ENCODE measurements around the gene UBQLN3. TPM values are rescaled to one million over a fixed set of nuclear protein-coding genes. Genes with fewer than 3 reads are reported as not detected.

The UBQLN3 gene
- total RNA-seq, 2 donors from 2014 or later, result 0.34 TPM; not detected in 1

GRCh38 chr11:5486421-5486820 lies 23.3 kb downstream of the UBQLN3 start:
- H3K4me1 Mint-ChIP-seq, result no peaks in the 10 kb centered on the region
- H3K27me3 Mint-ChIP-seq, result peaks cover 4% of the 10 kb centered on the region
- ATAC-seq (replicated peaks), result peak; percentile 67
- H3K4me3 Mint-ChIP-seq, result no peak overlapping the region
- H3K9me3 Mint-ChIP-seq, result no peaks in the 10 kb centered on the region
- no peaks in the 10 kb centered on the region for H3K36me3 Mint-ChIP-seq (ENCODE audit: low read depth)
- H3K27ac Mint-ChIP-seq, result no peak overlapping the region

- Mint-ChIP-seq H3K9me3 (no peaks in the 10 kb centered on the region), H3K27ac (no peak overlapping the region), H3K36me3 (ENCODE audit: low read depth) (no peaks in the 10 kb centered on the region), H3K4me1 (no peaks in the 10 kb centered on the region), H3K4me3 (no peak overlapping the region), H3K27me3 (peaks cover 4% of the 10 kb centered on the region)
- no peak for ATAC-seq (replicated peaks)
Measured at GRCh38 chr11:5486003-5486402, 23.8 kb downstream of the UBQLN3 start.

GRCh38 chr11:5476186-5476819 lies 33.5 kb downstream of the UBQLN3 start:
- no peak overlapping the region for H3K4me3 Mint-ChIP-seq
- no peaks in the 10 kb centered on the region for H3K4me1 Mint-ChIP-seq
- H3K27ac Mint-ChIP-seq, result no peak overlapping the region
- no peaks in the 10 kb centered on the region for H3K9me3 Mint-ChIP-seq
- H3K36me3 Mint-ChIP-seq (ENCODE audit: low read depth), result no peaks in the 10 kb centered on the region
- peak; percentile 55 for ATAC-seq (replicated peaks)
- peaks cover 20% of the 10 kb centered on the region for H3K27me3 Mint-ChIP-seq

- Mint-ChIP-seq H3K4me3 (no peak overlapping the region), H3K4me1 (no peaks in the 10 kb centered on the region)
Measured at GRCh38 chr11:5473921-5474320, 35.8 kb downstream of the UBQLN3 start.

GRCh38 chr11:5467527-5467926 lies 42.2 kb downstream of the UBQLN3 start:
- no peak for ATAC-seq (replicated peaks)
- Mint-ChIP-seq H3K4me3 (no peak overlapping the region), H3K4me1 (no peaks in the 10 kb centered on the region), H3K9me3 (no peaks in the 10 kb centered on the region), H3K27ac (no peak overlapping the region), H3K36me3 (ENCODE audit: low read depth) (no peaks in the 10 kb centered on the region), H3K27me3 (peaks cover 19% of the 10 kb centered on the region)

More at GRCh38 chr11:5473921-5474320, 35.8 kb downstream of the UBQLN3 start:
- Mint-ChIP-seq H3K36me3 (ENCODE audit: low read depth) (no peaks in the 10 kb centered on the region), H3K27ac (no peak overlapping the region), H3K9me3 (no peaks in the 10 kb centered on the region), H3K27me3 (peaks cover 29% of the 10 kb centered on the region)
- ATAC-seq (replicated peaks), result no peak

GRCh38 chr11:5460983-5461621 lies 48.7 kb downstream of the UBQLN3 start:
- Mint-ChIP-seq H3K36me3 (ENCODE audit: low read depth) (no peaks in the 10 kb centered on the region), H3K9me3 (no peaks in the 10 kb centered on the region), H3K27me3 (no peaks in the 10 kb centered on the region), H3K4me1 (no peaks in the 10 kb centered on the region), H3K4me3 (no peak overlapping the region), H3K27ac (no peak overlapping the region)
- no peak for ATAC-seq (replicated peaks)

Other genes with a start within 250 kb of the UBQLN3 start
- not detected for gene HBE1, start 240.0 kb downstream of the UBQLN3 start, total RNA-seq
- not detected for gene OR51B4, start 208.0 kb downstream of the UBQLN3 start, total RNA-seq
- gene OR51B2, start 185.7 kb downstream of the UBQLN3 start, total RNA-seq, result under 1 TPM in 1 of 2 donors, not detected in 1; 0.29 TPM
- gene OR51B5, start 166.4 kb downstream of the UBQLN3 start, total RNA-seq, result under 1 TPM in 1 of 2 donors, not detected in 1; 0.50 TPM
- gene OR51B6, start 158.4 kb downstream of the UBQLN3 start, total RNA-seq, result not detected
- not detected for gene OR51M1, start 126.1 kb downstream of the UBQLN3 start, total RNA-seq
- not detected for gene OR51Q1, start 87.8 kb downstream of the UBQLN3 start, total RNA-seq
- gene OR51I1, start 68.4 kb downstream of the UBQLN3 start, total RNA-seq, result not detected
- gene OR51I2, start 60.6 kb downstream of the UBQLN3 start, total RNA-seq, result not detected
- gene OR52D1, start 21.3 kb downstream of the UBQLN3 start, total RNA-seq, result not detected
- gene UBQLNL, start 6.7 kb upstream of the UBQLN3 start, total RNA-seq, result under 1 TPM in 1 of 2 donors, not detected in 1; 0.50 TPM
- under 1 TPM in 1 of 2 donors, not detected in 1; 0.34 TPM for gene OR52H1, start 38.6 kb upstream of the UBQLN3 start, total RNA-seq
- gene OR52B6, start 70.9 kb upstream of the UBQLN3 start, total RNA-seq, result not detected
- gene TRIM6, start 86.7 kb upstream of the UBQLN3 start, total RNA-seq, result under 1 TPM; 0.19 TPM
- 1 to 10 TPM; 6.7 to 7.1 TPM for gene TRIM34, start 115.0 kb upstream of the UBQLN3 start, total RNA-seq
- gene TRIM5, start 175.1 kb upstream of the UBQLN3 start, total RNA-seq, result 10 to 100 TPM; 11.4 to 18.8 TPM
- gene TRIM22, start 179.8 kb upstream of the UBQLN3 start, total RNA-seq, result 100 to 1,000 TPM in 1 of 2 donors, 10 to 100 TPM in 1; 91.0 to 159 TPM
- under 1 TPM in 1 of 2 donors, not detected in 1; 0.29 TPM for gene OR56B1, start 226.5 kb upstream of the UBQLN3 start, total RNA-seq
- 1 to 10 TPM in 1 of 2 donors, under 1 TPM in 1; 0.26 to 1.8 TPM for gene OR52N4, start 244.3 kb upstream of the UBQLN3 start, total RNA-seq